Astrocyte of the hippocampus (primary cell): Measurements from ENCODE around the gene ZAP70.

ENCODE experiments used
- DNase-seq: peaks from one replicate; pipeline ENCODE4 v3.0.0; 2011; ENCODE audit warnings: low read depth, low spot score

The ZAP70 gene

GRCh38 chr2:97716695-97717612 lies 3.6 kb downstream of the ZAP70 start:
- DNase-seq = no peak

GRCh38 chr2:97717613-97717995 lies 4.2 kb downstream of the ZAP70 start:
- DNase-seq = no peak

- no peak for DNase-seq
These were observed 4.9 kb downstream of the ZAP70 start for GRCh38 chr2:97718051-97718882.

- no peak for DNase-seq
These were observed 5.6 kb downstream of the ZAP70 start for GRCh38 chr2:97718942-97719341.

GRCh38 chr2:97719362-97720155 lies 6.2 kb downstream of the ZAP70 start:
- DNase-seq = no peak

GRCh38 chr2:97720746-97721145 lies 7.4 kb downstream of the ZAP70 start:
- DNase-seq = no peak

- peak; percentile 40 for DNase-seq
These were observed 8.9 kb downstream of the ZAP70 start for GRCh38 chr2:97722227-97722626.

GRCh38 chr2:97723156-97724072 lies 10.0 kb downstream of the ZAP70 start:
- DNase-seq = no peak

- no peak for DNase-seq
These were observed 10.7 kb downstream of the ZAP70 start for GRCh38 chr2:97724073-97724410.

GRCh38 chr2:97724501-97724900 lies 11.1 kb downstream of the ZAP70 start:
- DNase-seq = no peak

- no peak for DNase-seq
These were observed 11.7 kb downstream of the ZAP70 start for GRCh38 chr2:97724946-97725688.

- DNase-seq = no peak
These were observed 13.1 kb downstream of the ZAP70 start for GRCh38 chr2:97726261-97727064.

GRCh38 chr2:97727296-97727695 lies 13.9 kb downstream of the ZAP70 start:
- DNase-seq = no peak

GRCh38 chr2:97728091-97728731 lies 14.8 kb downstream of the ZAP70 start:
- no peak for DNase-seq

GRCh38 chr2:97730245-97730644 lies 16.9 kb downstream of the ZAP70 start:
- peak; percentile 44 for DNase-seq

GRCh38 chr2:97731274-97732020 lies 18.1 kb downstream of the ZAP70 start:
- DNase-seq = no peak

GRCh38 chr2:97732436-97733340 lies 19.3 kb downstream of the ZAP70 start:
- DNase-seq = no peak
